NB4 (cell line): ENCODE results near the gene ARID1B.
"Not testable (repeated sequence)": the region's sequence is repeated elsewhere in the genome, so short reads cannot be mapped to it uniquely, and the experiment has no call there.

ENCODE experiments used
- DNase-seq: peaks from one replicate; pipeline ENCODE4 v3.0.0; 2010; ENCODE audit warnings: low read depth
- H3K4me3 ChIP-seq: one replicate; pipeline ENCODE4 v1.5.1; 2011; ENCODE audit warnings: mild to moderate bottlenecking, low read depth, low read length, moderate library complexity
- MYC ChIP-seq: IDR thresholded peaks from 2 replicates; pipeline ENCODE4 v1.6.1; 2011; ENCODE audit warnings: low read depth, low read length
- POLR2A ChIP-seq: IDR thresholded peaks from 2 replicates; pipeline ENCODE4 v1.6.1; 2011; ENCODE audit warnings: mild to moderate bottlenecking; ENCODE audit not compliant: insufficient read length; ENCODE audit errors: extremely low read depth
- TF ChIP-seq, protein P1 (sequence below): IDR thresholded peaks from one replicate; pipeline ENCODE4 v1.5.1; 2012; ENCODE audit warnings: low read depth, low read length
- TF ChIP-seq, protein P2 (sequence below): IDR thresholded peaks from 2 replicates; pipeline ENCODE4 v1.6.1; 2011; ENCODE audit warnings: low read depth, low read length

The ARID1B gene

DNA sequence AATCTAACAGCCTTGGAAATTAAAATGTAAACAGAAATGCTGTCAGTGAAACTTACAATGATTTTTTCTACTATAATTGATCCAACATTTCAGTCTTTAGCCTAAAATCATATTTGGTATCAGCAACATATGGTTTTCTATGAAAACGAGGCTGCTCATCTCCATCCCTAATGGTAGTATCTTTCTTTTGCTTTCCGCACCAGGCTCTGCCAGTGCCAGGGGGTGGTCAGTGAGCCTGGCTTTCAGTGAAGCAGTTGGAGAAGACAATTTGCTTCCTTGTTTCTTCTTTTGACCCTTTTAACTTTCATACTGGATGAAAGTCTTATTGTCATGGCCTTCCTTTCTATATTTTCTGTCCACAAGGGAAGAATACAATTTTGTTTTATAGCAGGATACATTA is 258.4 kb downstream of the ARID1B start:
- no peak for TF ChIP-seq MYC
- TF ChIP-seq, protein P1, sequence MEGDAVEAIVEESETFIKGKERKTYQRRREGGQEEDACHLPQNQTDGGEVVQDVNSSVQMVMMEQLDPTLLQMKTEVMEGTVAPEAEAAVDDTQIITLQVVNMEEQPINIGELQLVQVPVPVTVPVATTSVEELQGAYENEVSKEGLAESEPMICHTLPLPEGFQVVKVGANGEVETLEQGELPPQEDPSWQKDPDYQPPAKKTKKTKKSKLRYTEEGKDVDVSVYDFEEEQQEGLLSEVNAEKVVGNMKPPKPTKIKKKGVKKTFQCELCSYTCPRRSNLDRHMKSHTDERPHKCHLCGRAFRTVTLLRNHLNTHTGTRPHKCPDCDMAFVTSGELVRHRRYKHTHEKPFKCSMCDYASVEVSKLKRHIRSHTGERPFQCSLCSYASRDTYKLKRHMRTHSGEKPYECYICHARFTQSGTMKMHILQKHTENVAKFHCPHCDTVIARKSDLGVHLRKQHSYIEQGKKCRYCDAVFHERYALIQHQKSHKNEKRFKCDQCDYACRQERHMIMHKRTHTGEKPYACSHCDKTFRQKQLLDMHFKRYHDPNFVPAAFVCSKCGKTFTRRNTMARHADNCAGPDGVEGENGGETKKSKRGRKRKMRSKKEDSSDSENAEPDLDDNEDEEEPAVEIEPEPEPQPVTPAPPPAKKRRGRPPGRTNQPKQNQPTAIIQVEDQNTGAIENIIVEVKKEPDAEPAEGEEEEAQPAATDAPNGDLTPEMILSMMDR = no peak
- TF ChIP-seq, protein P2, sequence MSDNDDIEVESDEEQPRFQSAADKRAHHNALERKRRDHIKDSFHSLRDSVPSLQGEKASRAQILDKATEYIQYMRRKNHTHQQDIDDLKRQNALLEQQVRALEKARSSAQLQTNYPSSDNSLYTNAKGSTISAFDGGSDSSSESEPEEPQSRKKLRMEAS = no peak
- no peak for TF ChIP-seq POLR2A
- no peak for DNase-seq
- no peak overlapping the region for H3K4me3 ChIP-seq

DNA sequence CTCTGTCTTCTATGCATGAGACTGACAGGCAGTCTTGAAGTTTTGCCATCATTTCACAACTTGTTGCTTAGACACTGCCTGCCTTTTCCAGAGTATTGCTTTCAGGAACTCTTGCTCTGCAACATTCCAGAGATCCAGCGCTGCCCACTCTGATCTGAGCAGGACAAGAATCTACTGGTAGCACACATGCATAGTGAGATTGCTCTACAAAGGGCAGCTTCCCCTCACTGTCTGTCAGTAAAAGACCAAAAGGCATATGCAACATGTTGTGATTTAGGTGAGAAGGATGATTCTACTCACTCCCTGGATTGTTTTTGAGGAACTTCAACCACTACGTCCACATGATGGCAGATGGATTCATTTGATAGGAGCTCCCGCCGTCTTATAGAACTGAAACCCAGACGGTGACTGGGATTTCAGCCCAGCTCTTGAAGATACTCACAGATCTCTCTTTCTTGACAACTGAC is 259.1 kb downstream of the ARID1B start:
- H3K4me3 ChIP-seq = no peak overlapping the region
- DNase-seq = no peak
- TF ChIP-seq, protein P2 = no peak
- TF ChIP-seq, protein P1 = no peak
- TF ChIP-seq POLR2A (no peak), MYC (no peak)

DNA sequence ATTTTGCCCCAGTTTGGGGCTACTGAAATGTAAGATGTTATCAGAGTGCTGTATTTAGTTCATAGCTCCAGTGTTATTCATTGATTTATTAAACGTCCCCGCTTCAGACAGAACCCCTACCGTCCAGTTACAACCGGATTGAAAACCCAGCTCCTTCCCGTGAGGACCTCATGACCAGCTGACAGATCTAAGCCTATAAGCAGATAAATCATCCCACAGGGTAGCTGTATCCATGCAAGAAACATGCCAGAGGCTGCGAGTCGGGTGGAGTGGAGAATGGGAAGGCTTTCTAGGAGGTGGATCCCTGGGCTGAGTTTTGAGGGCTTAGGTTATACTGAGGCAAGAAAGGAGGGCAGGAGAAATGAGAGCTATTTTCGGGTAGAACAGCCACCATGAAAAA is 260.0 kb downstream of the ARID1B start:
- no peak for DNase-seq
- TF ChIP-seq, protein P2 = no peak
- TF ChIP-seq, protein P1 = no peak
- no peak for TF ChIP-seq POLR2A
- TF ChIP-seq MYC = no peak
- H3K4me3 ChIP-seq = no peak overlapping the region

DNA sequence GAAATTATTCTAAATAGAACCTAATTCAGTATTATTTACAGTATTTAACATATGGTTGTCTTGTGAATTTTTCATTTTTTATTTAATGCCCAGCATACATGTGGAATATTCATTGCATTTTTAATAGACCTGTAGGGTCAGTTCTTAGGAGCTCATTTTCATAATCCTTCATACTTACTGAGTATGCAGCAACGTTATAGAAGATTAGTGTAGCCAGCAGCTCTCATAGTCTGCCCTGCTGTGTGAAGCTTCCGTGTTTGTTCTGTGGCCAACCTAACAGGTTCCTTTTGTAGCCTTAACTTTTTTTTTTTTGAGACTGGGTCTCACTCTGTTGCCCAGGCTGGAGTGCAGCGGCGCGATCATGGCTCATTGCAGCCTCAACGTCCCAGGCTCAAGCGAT is 261.4 kb downstream of the ARID1B start:
- DNase-seq = no peak
- TF ChIP-seq POLR2A = no peak
- TF ChIP-seq MYC = no peak
- TF ChIP-seq, protein P2 = no peak
- TF ChIP-seq, protein P1 = no peak

DNA sequence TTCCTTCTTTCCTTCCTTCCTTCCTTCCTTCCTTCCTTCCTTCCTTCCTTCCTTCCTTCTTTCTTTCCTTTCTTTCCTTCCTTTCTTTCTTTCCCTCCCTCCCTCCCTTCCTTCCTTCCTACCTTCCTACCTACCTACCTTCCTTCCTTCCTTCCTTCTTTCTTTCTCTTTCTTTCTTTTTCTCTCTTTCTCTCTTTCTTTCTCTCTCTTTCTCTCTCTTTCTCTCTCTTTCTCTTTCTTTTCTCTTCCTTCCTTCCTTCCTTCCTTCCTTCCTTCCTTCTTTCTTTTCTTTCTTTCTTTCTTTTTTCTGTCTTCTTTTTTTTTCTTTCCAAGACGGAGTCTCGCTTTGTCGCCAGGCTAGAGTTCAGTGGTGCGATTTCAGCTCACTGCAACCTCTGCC is 262.5 kb downstream of the ARID1B start:
- DNase-seq, H3K4me3 ChIP-seq: not testable (repeated sequence)

More for the DNA sequence above, 261.4 kb downstream of the ARID1B start:
- no peak overlapping the region for H3K4me3 ChIP-seq

DNA sequence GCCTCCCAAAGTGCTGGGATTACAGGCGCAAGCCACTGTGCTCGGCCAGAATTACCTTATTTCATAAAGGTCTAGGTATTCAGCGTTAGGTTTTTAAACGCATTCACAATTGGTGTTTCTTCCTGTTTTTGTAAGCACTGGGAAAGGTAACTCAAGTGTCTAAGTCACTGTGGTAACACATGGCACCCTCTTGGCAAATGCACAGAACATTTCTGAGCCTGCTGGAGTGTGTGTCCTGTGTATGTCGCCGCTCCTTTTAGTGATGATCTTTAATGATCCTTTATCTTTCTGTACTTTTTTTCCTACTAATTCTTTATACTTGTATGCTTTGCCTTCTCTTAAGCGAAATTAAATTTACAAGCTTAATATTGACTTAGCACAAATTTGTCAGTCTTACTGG is 263.0 kb downstream of the ARID1B start:
- H3K4me3 ChIP-seq = no peak overlapping the region
- no peak for DNase-seq
- TF ChIP-seq, protein P1 = no peak
- TF ChIP-seq POLR2A (no peak), MYC (no peak)
- TF ChIP-seq, protein P2 = no peak
